Keratinocyte (primary cell): Measurements from ENCODE around the gene TCP11L2. TPM values are rescaled to one million over a fixed set of nuclear protein-coding genes. Genes with fewer than 3 reads are reported as not detected.

Source experiments
- DNase-seq: peaks from one replicate; pipeline ENCODE4 v3.0.0-alpha.2; 2011; ENCODE audit warnings: low read depth, missing footprints, low spot score
- FAIRE-seq: peaks from 2 replicates; lab custom pipeline; 2011; peaks lifted over from hg19 to GRCh38; lab: Jason Lieb, UNC
- H2AFZ ChIP-seq: 2 replicates; pipeline ENCODE4 v1.6.0; 2012; ENCODE audit warnings: low read length, control low read depth, inconsistent platforms; ENCODE audit not compliant: control insufficient read depth
- H3K27ac ChIP-seq: 2 replicates; pipeline ENCODE4 v1.5.1; 2011; ENCODE audit warnings: low read length; ENCODE audit not compliant: control insufficient read depth, insufficient read depth
- H3K27me3 ChIP-seq: 3 replicates; pipeline ENCODE4 v1.6.0; 2011; ENCODE audit warnings: low read length; ENCODE audit not compliant: control insufficient read depth, insufficient read depth; ENCODE audit errors: extremely low read depth
- H3K36me3 ChIP-seq, 2 experiments: 2 replicates in 1 of 2; 3 replicates in 1 of 2; pipeline ENCODE4 v1.5.1; 2011; ENCODE audit warnings: low read length in 2 of 2, mild to moderate bottlenecking in 1 of 2; ENCODE audit not compliant: control insufficient read depth in 2 of 2, insufficient read depth in 2 of 2; ENCODE audit errors: extremely low read depth in 1 of 2
- H3K4me1 ChIP-seq: 3 replicates; pipeline ENCODE4 v1.5.1; 2011; ENCODE audit warnings: low read length; ENCODE audit not compliant: control insufficient read depth, insufficient read depth; ENCODE audit errors: extremely low read depth
- H3K4me2 ChIP-seq: 3 replicates; pipeline ENCODE4 v1.6.0; 2011; ENCODE audit warnings: low read depth, low read length; ENCODE audit not compliant: control insufficient read depth, insufficient read depth; ENCODE audit errors: extremely low read depth
- H3K4me3 ChIP-seq, 3 experiments: fragments of 200-600 bp in 1 of 3; sonication (generic) in 1 of 3; 2 replicates in 2 of 3; 3 replicates in 1 of 3; pipeline ENCODE4 v1.5.1; 2011 to 2016; ENCODE audit warnings: low read length in 3 of 3, mild to moderate bottlenecking in 3 of 3, control low read depth in 2 of 3, inconsistent platforms in 1 of 3, low read depth in 1 of 3, mixed read lengths in 1 of 3, mixed run types in 1 of 3, moderate library complexity in 1 of 3; ENCODE audit not compliant: control insufficient read depth in 2 of 3, insufficient read depth in 2 of 3; ENCODE audit errors: extremely low read depth in 1 of 3
- H3K79me2 ChIP-seq: 2 replicates; pipeline ENCODE4 v1.6.0; 2012; ENCODE audit warnings: low read length; ENCODE audit not compliant: control insufficient read depth, insufficient read depth
- H3K9ac ChIP-seq: 3 replicates; pipeline ENCODE4 v1.6.0; 2011; ENCODE audit warnings: low read length; ENCODE audit not compliant: control insufficient read depth, insufficient read depth; ENCODE audit errors: extremely low read depth
- H3K9me1 ChIP-seq: 3 replicates; pipeline ENCODE4 v1.6.0; 2011; ENCODE audit warnings: low read length; ENCODE audit not compliant: control insufficient read depth, insufficient read depth; ENCODE audit errors: extremely low read depth
- H3K9me3 ChIP-seq: 2 replicates; pipeline ENCODE4 v1.5.1; 2012; ENCODE audit warnings: low read depth, low read length; ENCODE audit not compliant: control insufficient read depth
- H4K20me1 ChIP-seq: 3 replicates; pipeline ENCODE4 v1.6.0; 2011; ENCODE audit warnings: low read length; ENCODE audit not compliant: control insufficient read depth, insufficient read depth; ENCODE audit errors: extremely low read depth
- EZH2 ChIP-seq: IDR thresholded peaks from one replicate; pipeline ENCODE4 v1.6.1; 2012; ENCODE audit warnings: inconsistent platforms, mild to moderate bottlenecking, low read length, moderate library complexity
- dilution Hi-C: fragments of 300-500 bp; cut with MboI; formaldehyde crosslinking; loops from one replicate; pipeline ENCODE4 v1.7.0; 2020; ENCODE audit warnings: low sequenced_read_pairs; ENCODE audit not compliant: extremely low pct_ligation_motif_present
- polyA plus RNA-seq, 5 experiments: library from polyadenylated mRNA; depleted of rRNA in 3 of 5; stranded (reverse) in 3 of 5; stranded (forward) in 1 of 5; unstranded in 1 of 5; fragments of >200 nt; gene quantifications; 1 replicate in 1 of 5; 2 replicates in 3 of 5; 3 replicates in 1 of 5; pipeline versions ENCODE4 v1.2.1 to v1.2.3, GENCODE V29; 2011 to 2012; ENCODE audit warnings: missing spikeins in 2 of 5, low read depth in 1 of 5, low replicate concordance in 1 of 5
- TF ChIP-seq, protein P1 (sequence below), 3 experiments: IDR thresholded peaks in 1 of 3; conservative IDR thresholded peaks in 1 of 3; optimal IDR thresholded peaks in 1 of 3; 2 replicates in 2 of 3; 3 replicates in 1 of 3; pipeline versions ENCODE3 to v1.5.1; 2011; ENCODE audit warnings: low read length in 3 of 3, mild to moderate bottlenecking in 3 of 3, moderate library complexity in 2 of 3, control low read depth in 1 of 3, inconsistent platforms in 1 of 3; ENCODE audit not compliant: insufficient read depth in 2 of 3; ENCODE audit errors: extremely low read depth in 1 of 3

The TCP11L2 gene
- polyA plus RNA-seq, 1 donor (not counting 4 experiments of a cell fraction or from before 2014, with no cell fraction given) = 6.1 TPM

DNA sequence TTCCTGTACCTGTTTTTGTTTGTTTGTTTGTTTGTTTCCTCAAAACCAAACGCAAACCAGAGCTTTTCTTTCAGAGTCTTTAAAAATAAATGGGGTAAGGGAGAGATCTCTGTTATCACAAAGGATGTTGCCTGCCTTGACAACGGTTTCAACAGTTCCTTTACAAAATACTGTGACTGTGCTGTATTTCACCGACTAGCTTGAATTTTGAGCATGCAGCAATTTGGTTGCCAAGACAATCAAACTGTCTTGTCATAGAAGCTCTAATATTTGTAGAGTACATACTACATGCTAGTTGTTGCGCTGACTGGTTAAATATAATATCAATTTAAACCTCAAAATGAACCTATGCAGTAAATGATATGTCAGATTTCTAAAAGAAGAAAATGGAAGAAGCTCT is 22.4 kb upstream of the TCP11L2 start:
- H3K27ac ChIP-seq = no peak overlapping the region
- H3K36me3 ChIP-seq = no peaks in the 10 kb centered on the region
- H3K4me1 ChIP-seq = peaks cover 4% of the 10 kb centered on the region
- no peaks in the 10 kb centered on the region for H3K9me1 ChIP-seq
- H3K4me2 ChIP-seq = no peak overlapping the region
- DNase-seq = no peak
- no peak overlapping the region for H3K4me3 ChIP-seq
- no peaks in the 10 kb centered on the region for H3K27me3 ChIP-seq
- no peak overlapping the region for H2AFZ ChIP-seq
- no peaks in the 10 kb centered on the region for H3K79me2 ChIP-seq
- H4K20me1 ChIP-seq = no peaks in the 10 kb centered on the region
- dilution Hi-C loops = no loop called here
- TF ChIP-seq, protein P1, sequence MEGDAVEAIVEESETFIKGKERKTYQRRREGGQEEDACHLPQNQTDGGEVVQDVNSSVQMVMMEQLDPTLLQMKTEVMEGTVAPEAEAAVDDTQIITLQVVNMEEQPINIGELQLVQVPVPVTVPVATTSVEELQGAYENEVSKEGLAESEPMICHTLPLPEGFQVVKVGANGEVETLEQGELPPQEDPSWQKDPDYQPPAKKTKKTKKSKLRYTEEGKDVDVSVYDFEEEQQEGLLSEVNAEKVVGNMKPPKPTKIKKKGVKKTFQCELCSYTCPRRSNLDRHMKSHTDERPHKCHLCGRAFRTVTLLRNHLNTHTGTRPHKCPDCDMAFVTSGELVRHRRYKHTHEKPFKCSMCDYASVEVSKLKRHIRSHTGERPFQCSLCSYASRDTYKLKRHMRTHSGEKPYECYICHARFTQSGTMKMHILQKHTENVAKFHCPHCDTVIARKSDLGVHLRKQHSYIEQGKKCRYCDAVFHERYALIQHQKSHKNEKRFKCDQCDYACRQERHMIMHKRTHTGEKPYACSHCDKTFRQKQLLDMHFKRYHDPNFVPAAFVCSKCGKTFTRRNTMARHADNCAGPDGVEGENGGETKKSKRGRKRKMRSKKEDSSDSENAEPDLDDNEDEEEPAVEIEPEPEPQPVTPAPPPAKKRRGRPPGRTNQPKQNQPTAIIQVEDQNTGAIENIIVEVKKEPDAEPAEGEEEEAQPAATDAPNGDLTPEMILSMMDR (optimal IDR thresholded peaks at IDR 0.05 in 1 of 3, IDR thresholded peaks at IDR 0.05 in 1 of 3, conservative IDR thresholded peaks at IDR 0.05 in 1 of 3; ENCODE audit: extremely low read depth in 1 of 3, insufficient read depth in 2 of 3, low read length in 3 of 3) = no peak
- no peak for TF ChIP-seq EZH2
- no peaks in the 10 kb centered on the region for H3K9me3 ChIP-seq
- H3K9ac ChIP-seq = no peak overlapping the region
- FAIRE-seq = no peak

- Histone ChIP-seq H3K79me2 (no peaks in the 10 kb centered on the region), H2AFZ (no peak overlapping the region), H3K9me1 (no peaks in the 10 kb centered on the region), H3K36me3 (no peaks in the 10 kb centered on the region), H4K20me1 (no peaks in the 10 kb centered on the region), H3K4me1 (peaks cover 4% of the 10 kb centered on the region), H3K27me3 (no peaks in the 10 kb centered on the region), H3K9ac (no peak overlapping the region), H3K27ac (no peak overlapping the region), H3K4me3 (no peak overlapping the region), H3K9me3 (no peaks in the 10 kb centered on the region), H3K4me2 (no peak overlapping the region)
- no peak for FAIRE-seq
- TF ChIP-seq, protein P1 (optimal IDR thresholded peaks at IDR 0.05 in 1 of 3, IDR thresholded peaks at IDR 0.05 in 1 of 3, conservative IDR thresholded peaks at IDR 0.05 in 1 of 3; ENCODE audit: extremely low read depth in 1 of 3, insufficient read depth in 2 of 3, low read length in 3 of 3) = no peak
- no peak for TF ChIP-seq EZH2
- dilution Hi-C loops = no loop called here
- no peak for DNase-seq
Observed at GRCh38 chr12:106281056-106281782, 21.3 kb upstream of the TCP11L2 start.
